NCI-H1694 (cell line): Measurements from ENCODE around the gene SPIRE2.
"Not testable (repeated sequence)": the region's sequence is repeated elsewhere in the genome, so short reads cannot be mapped to it uniquely, and the experiment has no call there.

Source experiments
- DNase-seq: peaks from one replicate; lab custom pipeline; 2025; lab: John Stamatoyannopoulos, UW

Gene SPIRE2

GRCh38 chr16:89828199-89828869 lies at the start of gene SPIRE2:
Gene SPIRE2, plus strand, starts transcription at chr16:89828475. Its CDS starts 76 bp downstream, at chr16:89828551.
- DNase-seq = no peak

DNA sequence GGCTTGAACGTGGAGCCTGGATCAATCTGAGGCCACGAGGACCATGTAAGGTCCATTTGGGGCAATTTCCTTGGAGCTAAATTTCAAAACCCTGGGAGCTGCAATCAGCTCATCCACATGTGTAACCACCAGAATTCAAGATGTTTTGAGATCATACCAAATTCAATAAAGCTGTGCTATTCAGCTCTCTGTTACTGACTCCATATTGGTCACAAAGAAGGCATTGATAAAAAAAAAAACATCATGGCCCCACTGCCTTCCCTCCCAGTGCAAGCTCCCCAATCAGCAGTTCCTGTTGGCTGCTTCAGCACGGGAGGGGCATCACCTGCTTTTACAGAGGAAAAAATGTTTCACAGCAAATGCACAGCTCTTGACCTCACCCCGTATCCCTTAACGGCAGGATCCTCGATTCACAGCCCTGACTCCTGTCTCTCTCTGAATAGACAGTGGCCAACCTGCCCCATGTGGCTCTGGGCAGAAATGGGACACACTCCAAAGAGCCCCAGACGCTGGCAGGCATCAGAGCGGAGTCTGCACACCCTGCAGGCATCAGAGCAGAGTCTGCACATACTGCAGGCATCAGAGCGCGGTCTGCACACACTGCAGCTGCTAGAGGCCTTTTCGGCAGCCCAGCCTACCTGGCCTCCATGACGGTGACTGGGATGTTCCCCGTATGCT lies 48.9 kb upstream of the SPIRE2 start:
- DNase-seq = no peak

- no peak for DNase-seq
These were observed 48.4 kb upstream of the SPIRE2 start for GRCh38 chr16:89779909-89780305.

DNA sequence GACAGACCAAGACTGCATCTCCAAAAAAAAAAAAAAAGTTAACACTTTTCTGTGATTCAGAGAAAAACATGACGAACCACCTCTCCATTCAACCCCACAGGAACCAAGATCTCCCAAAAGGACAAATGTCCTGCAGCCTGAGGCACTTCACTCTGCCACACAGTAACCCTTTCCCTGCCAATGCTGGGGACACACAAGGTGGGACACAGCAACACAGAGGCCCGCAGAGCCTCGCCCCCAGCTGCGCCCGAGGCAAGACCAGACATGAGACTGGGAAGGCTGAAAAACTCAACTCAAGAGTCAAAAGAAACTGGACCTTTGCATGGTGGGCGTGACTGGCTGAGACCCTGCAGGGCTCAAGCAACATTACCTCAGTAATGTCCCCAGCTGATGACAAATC lies 45.8 kb upstream of the SPIRE2 start:
- no peak for DNase-seq

DNA sequence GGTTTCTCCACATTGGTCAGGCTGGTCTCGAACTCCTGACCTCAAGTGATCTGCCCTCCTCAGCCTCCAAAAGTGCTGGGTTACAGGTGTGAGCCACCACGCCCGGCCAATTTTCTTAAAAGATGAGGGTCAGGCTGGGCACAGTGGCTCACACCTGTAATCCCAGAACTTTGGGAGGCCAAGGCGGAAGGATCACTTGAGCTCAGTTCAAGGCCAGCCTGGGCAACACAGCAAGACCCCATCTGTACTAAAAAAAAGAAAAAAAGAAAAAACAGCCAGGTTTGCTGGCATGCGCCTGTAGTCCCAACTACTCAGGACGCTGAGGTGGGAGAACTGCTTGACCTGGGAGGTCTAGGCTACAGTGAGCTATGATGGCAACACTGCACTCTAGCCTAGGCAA lies 44.3 kb upstream of the SPIRE2 start:
- not testable (repeated sequence) for DNase-seq

DNA sequence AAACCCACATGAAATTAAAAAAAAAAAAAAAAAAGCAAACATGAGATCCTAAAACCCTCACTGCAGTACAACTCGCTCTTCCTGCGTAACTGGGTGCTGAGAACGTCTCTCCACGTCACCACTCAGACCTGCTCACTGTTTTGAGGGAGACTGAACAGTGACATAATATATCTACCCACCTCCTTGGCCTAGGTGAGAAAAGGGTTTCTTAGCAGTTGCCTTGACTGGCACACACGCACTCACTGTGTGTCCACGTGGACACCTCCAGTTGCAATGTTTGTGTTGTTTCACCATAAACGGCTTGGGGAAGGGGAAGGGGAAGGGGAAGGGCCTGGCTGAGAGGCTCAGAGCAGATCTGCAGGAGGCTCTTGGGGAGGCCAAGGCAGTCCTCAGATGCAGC lies 43.9 kb upstream of the SPIRE2 start:
- no peak for DNase-seq

- no peak for DNase-seq
These were observed 42.6 kb upstream of the SPIRE2 start for GRCh38 chr16:89785523-89786155.

DNA sequence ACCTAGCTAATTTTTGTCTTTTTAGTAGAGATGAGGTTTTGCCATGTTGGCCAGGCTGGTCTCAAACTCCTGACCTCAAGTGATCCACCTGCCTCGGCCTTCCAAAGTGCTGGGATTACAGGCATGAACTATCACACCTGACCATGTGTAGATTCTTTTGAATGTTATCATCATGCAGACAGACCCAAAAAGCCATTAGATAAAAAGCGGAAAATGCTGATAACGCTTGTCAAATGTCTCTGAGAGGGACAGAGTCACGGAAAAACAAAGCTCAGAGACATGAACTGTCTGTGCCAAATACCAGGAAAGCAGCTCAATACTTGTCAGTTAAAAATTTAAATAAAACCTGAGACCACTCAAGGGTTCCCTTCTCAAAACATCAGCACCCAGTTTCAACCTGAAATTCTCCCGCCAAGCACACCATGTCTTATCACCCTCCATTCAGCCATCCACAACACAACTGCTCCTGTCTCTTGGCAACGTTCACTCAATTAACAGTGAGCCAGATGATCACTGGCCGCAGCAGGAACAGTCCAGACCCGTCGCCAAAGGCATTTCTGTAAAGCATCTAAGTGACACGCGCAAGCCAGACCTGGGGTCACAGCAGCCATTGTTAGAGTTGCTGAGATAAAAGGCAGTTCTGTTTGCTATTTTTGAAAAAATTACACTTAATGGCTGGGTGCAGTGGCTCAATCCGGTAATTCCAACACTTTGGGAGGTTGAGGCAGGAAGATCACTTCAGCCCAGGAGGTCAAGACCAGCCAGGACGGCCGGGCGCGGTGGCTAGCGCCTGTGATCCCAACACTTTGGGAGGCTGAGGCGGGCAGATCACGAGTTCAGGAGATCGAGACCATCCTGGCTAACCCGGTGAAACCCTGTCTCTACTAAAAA lies 41.6 kb upstream of the SPIRE2 start:
- no peak for DNase-seq

- no peak for DNase-seq
These were observed 40.9 kb upstream of the SPIRE2 start for GRCh38 chr16:89787365-89787805.

DNA sequence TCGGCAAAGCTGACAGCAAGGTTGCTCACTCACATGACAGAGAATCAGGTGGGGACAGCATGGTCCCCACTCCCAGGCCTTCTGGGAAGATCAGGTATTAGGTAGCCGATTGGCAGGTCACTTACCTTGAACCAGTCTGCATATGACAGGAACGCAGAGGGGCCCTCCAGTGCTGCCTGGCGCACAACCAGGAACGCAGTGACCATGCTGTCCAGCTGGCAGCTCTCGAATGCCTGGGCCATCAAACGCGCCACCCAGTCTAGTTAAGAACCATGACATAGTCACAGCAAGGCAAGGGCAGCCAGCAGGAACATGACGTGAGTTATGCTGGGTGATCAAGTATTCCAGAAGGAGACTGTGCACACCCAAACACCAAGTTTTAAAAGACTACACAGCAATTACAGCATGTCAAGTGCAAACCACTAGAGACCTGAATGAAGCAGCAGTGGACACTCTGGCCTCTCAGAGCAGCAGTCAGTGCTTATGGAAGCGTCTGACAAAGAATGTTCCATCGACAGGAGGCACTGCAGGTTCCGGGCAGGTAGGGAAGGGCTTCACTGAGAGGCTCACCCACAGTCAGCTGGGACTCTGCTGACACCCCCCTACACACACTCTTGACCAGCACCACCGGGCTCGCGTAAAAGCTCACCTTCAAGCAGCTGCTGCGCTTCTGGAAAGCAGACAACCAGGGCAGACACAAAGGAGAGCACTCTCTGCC lies 36.8 kb upstream of the SPIRE2 start:
- no peak for DNase-seq

- not testable (repeated sequence) for DNase-seq
These were observed 35.2 kb upstream of the SPIRE2 start for GRCh38 chr16:89793092-89793491.

DNA sequence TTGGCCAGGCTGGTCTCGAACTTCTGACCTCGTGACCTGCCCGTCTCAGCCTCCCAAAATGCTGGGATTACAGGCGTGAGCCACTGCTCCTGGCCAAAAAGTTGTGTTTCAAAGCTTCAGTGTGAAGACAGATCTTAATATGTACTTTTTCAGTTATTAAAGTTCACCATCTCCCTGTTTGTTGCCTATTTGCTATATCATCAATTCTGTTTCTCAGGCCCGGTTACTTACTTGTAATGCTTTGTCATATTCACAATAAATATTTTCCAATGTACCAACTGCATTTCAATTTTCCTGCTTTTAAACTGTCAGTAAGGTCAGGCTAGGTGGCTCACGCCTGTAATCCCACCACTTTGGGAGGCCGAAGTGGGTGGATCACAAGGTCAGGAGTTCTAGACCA lies 34.3 kb upstream of the SPIRE2 start:
- DNase-seq = no peak

DNA sequence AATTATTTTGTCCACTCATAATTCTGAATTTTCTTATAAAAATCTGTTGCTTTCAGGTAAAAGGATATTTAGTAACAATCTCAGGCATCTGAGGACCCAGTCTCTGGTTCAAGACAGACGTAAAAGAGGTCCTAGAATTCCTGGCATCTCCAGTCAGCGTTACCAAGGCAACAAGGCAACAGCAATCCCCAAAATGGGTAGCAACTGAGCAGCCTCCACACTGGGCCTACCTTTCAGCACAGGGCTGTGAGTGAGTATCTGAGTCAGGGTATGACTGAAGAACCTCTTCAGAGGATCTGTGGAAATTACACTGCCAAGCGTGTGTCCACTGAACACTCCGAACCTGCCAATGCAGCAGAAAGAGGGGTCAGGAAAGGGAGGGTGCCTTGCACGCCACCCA lies 32.6 kb upstream of the SPIRE2 start:
- DNase-seq = no peak

- DNase-seq = no peak
These were observed 32.2 kb upstream of the SPIRE2 start for GRCh38 chr16:89796104-89796503.

DNA sequence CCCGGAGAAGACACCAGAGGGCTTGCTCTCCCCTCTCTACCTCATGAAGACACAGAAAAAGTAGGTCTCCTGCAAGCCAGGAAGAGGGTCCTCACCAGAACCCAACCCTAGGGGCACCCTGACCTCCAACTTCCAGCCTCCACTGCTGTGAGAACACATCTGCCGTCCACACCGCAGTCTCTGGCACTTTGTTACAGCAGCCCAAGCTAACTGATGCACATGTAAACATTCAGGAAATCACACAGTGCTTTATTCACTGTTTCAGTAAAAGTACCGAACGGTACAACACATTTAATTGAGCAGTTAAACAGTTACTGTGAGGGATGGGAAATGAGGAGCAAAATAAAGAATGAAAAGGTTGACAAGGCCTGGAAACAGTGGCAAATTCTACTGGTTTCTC lies 30.1 kb upstream of the SPIRE2 start:
- DNase-seq = no peak

GRCh38 chr16:89798832-89799370 lies 29.4 kb upstream of the SPIRE2 start:
- DNase-seq = no peak

DNA sequence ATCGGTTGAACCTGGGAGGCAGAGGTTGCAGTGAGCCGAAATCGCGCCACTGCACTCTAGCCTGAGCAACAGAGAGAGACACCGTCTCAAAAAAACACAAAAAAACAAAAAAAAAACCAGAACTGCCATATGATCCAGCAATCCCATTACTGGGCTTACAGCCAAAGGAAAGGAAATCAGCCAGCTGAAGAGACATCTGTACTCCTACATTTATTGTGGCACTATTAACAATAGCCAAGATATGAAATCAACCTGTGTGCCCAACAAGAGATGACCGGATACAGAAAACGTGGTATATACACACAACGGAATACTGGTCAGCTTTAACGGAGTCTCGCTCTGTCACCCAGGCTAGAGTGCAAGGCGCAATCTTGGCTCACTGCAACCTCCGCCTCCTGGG lies 26.5 kb upstream of the SPIRE2 start:
- peak; percentile 88 for DNase-seq

DNA sequence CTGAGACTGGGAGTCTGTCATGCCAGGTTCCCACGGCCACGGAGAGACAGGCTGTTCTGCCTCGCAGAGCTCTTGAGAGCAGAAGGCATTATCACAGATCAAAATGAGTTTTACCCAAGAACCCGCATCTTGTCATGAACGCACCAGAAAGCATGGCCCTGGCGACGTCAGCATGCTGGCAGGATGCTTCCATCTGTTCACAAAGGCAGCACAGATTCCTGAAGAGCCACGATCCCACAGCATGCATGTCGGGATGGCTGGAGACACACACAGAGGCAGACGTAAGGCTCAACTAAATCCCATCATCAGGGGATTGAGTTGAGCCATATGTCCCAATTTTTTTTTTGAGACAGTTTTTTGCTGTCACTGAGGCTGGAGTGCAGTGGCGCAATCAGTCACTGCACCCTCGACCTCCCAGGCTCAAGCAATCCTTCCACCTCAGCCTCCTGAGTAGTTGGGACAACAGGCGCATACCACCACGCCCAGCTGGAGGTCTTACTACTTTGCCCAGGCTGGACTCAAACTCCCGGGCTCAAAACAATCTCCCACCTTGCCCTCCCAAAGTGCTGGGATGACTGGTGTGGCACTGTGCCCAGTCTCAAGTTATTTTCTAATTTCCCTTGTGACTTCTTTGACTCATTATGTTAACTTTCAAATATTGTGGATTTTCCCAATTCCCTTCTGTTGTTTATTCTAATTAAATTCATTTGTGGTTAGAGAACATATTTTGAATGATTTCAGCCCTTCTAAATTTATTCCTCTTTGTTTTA lies 23.0 kb upstream of the SPIRE2 start:
- peak; percentile 88 for DNase-seq

- DNase-seq = not testable (repeated sequence)
These were observed 21.6 kb upstream of the SPIRE2 start for GRCh38 chr16:89806589-89807193.

- no peak for DNase-seq
These were observed 19.8 kb upstream of the SPIRE2 start for GRCh38 chr16:89808475-89808874.
